ENCODE data around the gene RBMXL3.
"Not testable (repeated sequence)": the region's sequence is repeated elsewhere in the genome, so short reads cannot be mapped to it uniquely, and the experiment has no call there.

Gene RBMXL3

GRCh38 chrX:115191490-115192243, 2.5 kb downstream of the RBMXL3 start:
- Histone ChIP-seq H3K4me2 (ENCODE audit: low read depth, low read length, poor library complexity, severe bottlenecking) (no peak overlapping the region), H3K36me3 (ENCODE audit: low read length) (no peaks in the 10 kb centered on the region), H4K20me1 (ENCODE audit: low read depth, low read length) (no peaks in the 10 kb centered on the region), H3F3A (ENCODE audit: insufficient read depth) (no peaks in the 10 kb centered on the region), H3K9ac (ENCODE audit: low read length) (no peak overlapping the region), H3K27ac (ENCODE audit: low read depth, low read length) (no peak overlapping the region), H3K9me2 (replicated peaks; ENCODE audit: insufficient read depth, low read length) (no peaks in the 10 kb centered on the region), H3K9me3 (ENCODE audit: insufficient read depth, low read length) (no peaks in the 10 kb centered on the region), H3K27me3 (ENCODE audit: low read length) (no peaks in the 10 kb centered on the region), H3K79me2 (ENCODE audit: insufficient read depth, low read length) (no peaks in the 10 kb centered on the region), H3K4me3 (ENCODE audit: insufficient read depth, low read length, poor library complexity, severe bottlenecking) (no peak overlapping the region), H2AFZ (ENCODE audit: low read depth, low read length, severe bottlenecking) (no peak overlapping the region)
- TF ChIP-seq CTCF (IDR thresholded peaks at IDR 0.05; ENCODE audit: insufficient read depth, low read length, poor library complexity, severe bottlenecking) (no peak), EZH2phosphoT487 (conservative IDR thresholded peaks at IDR 0.05; ENCODE audit: low read length) (no peak)

- Histone ChIP-seq H3K4me3 (ENCODE audit: insufficient read depth, low read length, poor library complexity, severe bottlenecking) (no peak overlapping the region), H3K27me3 (ENCODE audit: low read length) (no peaks in the 10 kb centered on the region), H3K79me2 (ENCODE audit: insufficient read depth, low read length) (no peaks in the 10 kb centered on the region), H3K36me3 (ENCODE audit: low read length) (no peaks in the 10 kb centered on the region), H3K9ac (ENCODE audit: low read length) (no peak overlapping the region), H4K20me1 (ENCODE audit: low read depth, low read length) (no peaks in the 10 kb centered on the region), H3K9me3 (ENCODE audit: insufficient read depth, low read length) (no peaks in the 10 kb centered on the region), H3F3A (ENCODE audit: insufficient read depth) (no peaks in the 10 kb centered on the region), H3K27ac (ENCODE audit: low read depth, low read length) (no peak overlapping the region), H3K9me2 (replicated peaks; ENCODE audit: insufficient read depth, low read length) (no peaks in the 10 kb centered on the region), H2AFZ (ENCODE audit: low read depth, low read length, severe bottlenecking) (no peak overlapping the region), H3K4me2 (ENCODE audit: low read depth, low read length, poor library complexity, severe bottlenecking) (no peak overlapping the region)
- TF ChIP-seq CTCF (IDR thresholded peaks at IDR 0.05; ENCODE audit: insufficient read depth, low read length, poor library complexity, severe bottlenecking) (no peak), EZH2phosphoT487 (conservative IDR thresholded peaks at IDR 0.05; ENCODE audit: low read length) (no peak)
Observed at GRCh38 chrX:115192244-115192700, 3.1 kb downstream of the RBMXL3 start.

- H3K9ac ChIP-seq (ENCODE audit: low read length): no peak overlapping the region
- H3K4me3 ChIP-seq (ENCODE audit: insufficient read depth, low read length, poor library complexity, severe bottlenecking): no peak overlapping the region
- no peak for TF ChIP-seq EZH2phosphoT487 (conservative IDR thresholded peaks at IDR 0.05; ENCODE audit: low read length)
- TF ChIP-seq CTCF (IDR thresholded peaks at IDR 0.05; ENCODE audit: insufficient read depth, low read length, poor library complexity, severe bottlenecking): no peak
- H3K9me3 ChIP-seq (ENCODE audit: insufficient read depth, low read length): no peaks in the 10 kb centered on the region
- H3K79me2 ChIP-seq (ENCODE audit: insufficient read depth, low read length): no peaks in the 10 kb centered on the region
- no peaks in the 10 kb centered on the region for H3K36me3 ChIP-seq (ENCODE audit: low read length)
- no peaks in the 10 kb centered on the region for H3K27me3 ChIP-seq (ENCODE audit: low read length)
- H3K27ac ChIP-seq (ENCODE audit: low read depth, low read length): no peak overlapping the region
- H3F3A ChIP-seq (ENCODE audit: insufficient read depth): no peaks in the 10 kb centered on the region
- no peak overlapping the region for H3K4me2 ChIP-seq (ENCODE audit: low read depth, low read length, poor library complexity, severe bottlenecking)
- no peak overlapping the region for H2AFZ ChIP-seq (ENCODE audit: low read depth, low read length, severe bottlenecking)
- H4K20me1 ChIP-seq (ENCODE audit: low read depth, low read length): no peaks in the 10 kb centered on the region
- no peaks in the 10 kb centered on the region for H3K9me2 ChIP-seq (replicated peaks; ENCODE audit: insufficient read depth, low read length)
Observed at GRCh38 chrX:115204040-115204439, 14.8 kb downstream of the RBMXL3 start.

GRCh38 chrX:115209547-115209946, 20.3 kb downstream of the RBMXL3 start:
- not testable (repeated sequence) for H3K9me3 ChIP-seq (ENCODE audit: insufficient read depth, low read length); H3K79me2 ChIP-seq (ENCODE audit: insufficient read depth, low read length); H3K27me3 ChIP-seq (ENCODE audit: low read length); H4K20me1 ChIP-seq (ENCODE audit: low read depth, low read length); H3K9ac ChIP-seq (ENCODE audit: low read length); H3K27ac ChIP-seq (ENCODE audit: low read depth, low read length); H3K9me2 ChIP-seq (replicated peaks; ENCODE audit: insufficient read depth, low read length); H2AFZ ChIP-seq (ENCODE audit: low read depth, low read length, severe bottlenecking); H3K36me3 ChIP-seq (ENCODE audit: low read length); H3K4me3 ChIP-seq (ENCODE audit: insufficient read depth, low read length, poor library complexity, severe bottlenecking); H3K4me2 ChIP-seq (ENCODE audit: low read depth, low read length, poor library complexity, severe bottlenecking); H3F3A ChIP-seq (ENCODE audit: insufficient read depth)
